Measurements from ENCODE around the gene TRIM47. TPM values are rescaled to one million over a fixed set of nuclear protein-coding genes. Genes with fewer than 3 reads are reported as not detected.

TRIM47 gene
- total and polyA plus RNA-seq, 2 of the 13 experiments (the other 11 are each of a cell fraction or from before 2014, with no cell fraction given): 33.5 to 82.0 TPM

DNA sequence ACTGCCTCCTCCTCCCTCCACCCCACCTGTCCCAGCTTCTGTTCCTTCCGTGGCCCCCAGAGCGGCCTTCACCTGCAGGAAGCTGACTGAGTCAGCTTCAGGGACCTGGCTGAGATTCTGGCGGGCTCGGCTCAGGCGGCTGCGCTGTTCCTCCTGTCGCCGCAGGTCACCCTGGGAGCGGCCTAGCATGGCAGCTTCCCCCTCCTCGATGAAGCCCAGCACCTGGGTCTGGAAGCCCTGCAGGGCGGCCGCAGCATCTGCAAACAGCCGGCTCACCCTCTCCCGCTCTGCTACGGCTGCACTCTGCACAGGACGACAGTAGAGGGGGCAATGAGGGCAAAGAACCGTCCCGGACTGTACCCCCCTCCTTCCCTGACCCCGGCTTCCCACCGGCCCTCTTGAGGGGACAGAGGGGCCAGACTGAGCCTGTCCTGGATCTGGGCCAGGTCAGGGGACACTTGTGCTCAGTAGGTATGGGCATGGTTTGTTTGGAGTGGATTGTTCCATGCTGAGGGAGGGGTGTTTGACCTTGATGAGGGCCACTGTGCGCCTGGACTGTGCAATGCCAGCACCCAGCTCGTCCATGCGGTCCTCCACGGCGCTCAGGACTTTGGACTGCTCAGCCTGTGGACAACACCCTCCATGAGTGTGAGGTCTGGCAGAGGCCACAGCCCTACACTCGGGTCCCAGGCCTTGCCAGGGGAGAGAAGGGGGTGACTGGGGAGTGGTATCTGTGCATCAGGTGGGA lies 2.0 kb downstream of the TRIM47 start (continued):
- TF ChIP-seq SPEN (CRISPR knock-in tag; IDR thresholded peaks at IDR 0.05; ENCODE audit: low read depth) (peak; percentile 98), AGO1 (IDR thresholded peaks at IDR 0.05; ENCODE audit: low read depth, low read length, poor library complexity, severe bottlenecking) (peak; percentile 99), SYNCRIP (IDR thresholded peaks at IDR 0.05; ENCODE audit: insufficient read depth, low read depth, low read length) (no peak), ZNF749 (CRISPR knock-in tag; IDR thresholded peaks at IDR 0.05; ENCODE audit: borderline replicate concordance) (0 out of 2 replicates have a peak, but pooled peaks have one; percentile 70), ZNF609 (CRISPR knock-in tag; IDR thresholded peaks at IDR 0.05; ENCODE audit: borderline replicate concordance) (peak; percentile 94), NFE2L2 (IDR thresholded peaks at IDR 0.05; ENCODE audit: low read length) (no peak), NFATC3 (CRISPR knock-in tag; IDR thresholded peaks at IDR 0.05) (peak; percentile 63; the same call in 1 of the 2 replicates), TGIF2 (CRISPR knock-in tag; IDR thresholded peaks at IDR 0.05) (peak; percentile 95), ZC3H4 (CRISPR knock-in tag; IDR thresholded peaks at IDR 0.05; ENCODE audit: borderline replicate concordance) (peak; percentile 82), FLYWCH1 (CRISPR knock-in tag; IDR thresholded peaks at IDR 0.05) (no peak), MXD4 (CRISPR knock-in tag; IDR thresholded peaks at IDR 0.05) (peak; percentile 34; the same call in 1 of the 2 replicates), HNRNPK (IDR thresholded peaks at IDR 0.05; ENCODE audit: low read depth, low read length, poor library complexity, severe bottlenecking) (no peak), PREB (CRISPR knock-in tag; IDR thresholded peaks at IDR 0.05) (no peak), CEBPG (CRISPR knock-in tag; IDR thresholded peaks at IDR 0.05) (peak; percentile 82), ZNF781 (CRISPR knock-in tag; IDR thresholded peaks at IDR 0.05; ENCODE audit: borderline replicate concordance, not compliant biosample characterization) (no peak), GATAD2A (CRISPR knock-in tag; IDR thresholded peaks at IDR 0.05) (peak; percentile 96)
- TF ChIP-seq, protein P1, sequence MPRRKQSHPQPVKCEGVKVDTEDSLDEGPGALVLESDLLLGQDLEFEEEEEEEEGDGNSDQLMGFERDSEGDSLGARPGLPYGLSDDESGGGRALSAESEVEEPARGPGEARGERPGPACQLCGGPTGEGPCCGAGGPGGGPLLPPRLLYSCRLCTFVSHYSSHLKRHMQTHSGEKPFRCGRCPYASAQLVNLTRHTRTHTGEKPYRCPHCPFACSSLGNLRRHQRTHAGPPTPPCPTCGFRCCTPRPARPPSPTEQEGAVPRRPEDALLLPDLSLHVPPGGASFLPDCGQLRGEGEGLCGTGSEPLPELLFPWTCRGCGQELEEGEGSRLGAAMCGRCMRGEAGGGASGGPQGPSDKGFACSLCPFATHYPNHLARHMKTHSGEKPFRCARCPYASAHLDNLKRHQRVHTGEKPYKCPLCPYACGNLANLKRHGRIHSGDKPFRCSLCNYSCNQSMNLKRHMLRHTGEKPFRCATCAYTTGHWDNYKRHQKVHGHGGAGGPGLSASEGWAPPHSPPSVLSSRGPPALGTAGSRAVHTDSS (CRISPR knock-in tag; conservative IDR thresholded peaks at IDR 0.05): 0 out of 2 replicates have a peak, but pooled peaks have one; percentile 11
- TF ChIP-seq, protein P2, sequence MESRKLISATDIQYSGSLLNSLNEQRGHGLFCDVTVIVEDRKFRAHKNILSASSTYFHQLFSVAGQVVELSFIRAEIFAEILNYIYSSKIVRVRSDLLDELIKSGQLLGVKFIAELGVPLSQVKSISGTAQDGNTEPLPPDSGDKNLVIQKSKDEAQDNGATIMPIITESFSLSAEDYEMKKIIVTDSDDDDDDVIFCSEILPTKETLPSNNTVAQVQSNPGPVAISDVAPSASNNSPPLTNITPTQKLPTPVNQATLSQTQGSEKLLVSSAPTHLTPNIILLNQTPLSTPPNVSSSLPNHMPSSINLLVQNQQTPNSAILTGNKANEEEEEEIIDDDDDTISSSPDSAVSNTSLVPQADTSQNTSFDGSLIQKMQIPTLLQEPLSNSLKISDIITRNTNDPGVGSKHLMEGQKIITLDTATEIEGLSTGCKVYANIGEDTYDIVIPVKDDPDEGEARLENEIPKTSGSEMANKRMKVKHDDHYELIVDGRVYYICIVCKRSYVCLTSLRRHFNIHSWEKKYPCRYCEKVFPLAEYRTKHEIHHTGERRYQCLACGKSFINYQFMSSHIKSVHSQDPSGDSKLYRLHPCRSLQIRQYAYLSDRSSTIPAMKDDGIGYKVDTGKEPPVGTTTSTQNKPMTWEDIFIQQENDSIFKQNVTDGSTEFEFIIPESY (CRISPR knock-in tag; IDR thresholded peaks at IDR 0.05): peak; percentile 71; the same call in 1 of the 2 replicates
- TF ChIP-seq, protein P3, sequence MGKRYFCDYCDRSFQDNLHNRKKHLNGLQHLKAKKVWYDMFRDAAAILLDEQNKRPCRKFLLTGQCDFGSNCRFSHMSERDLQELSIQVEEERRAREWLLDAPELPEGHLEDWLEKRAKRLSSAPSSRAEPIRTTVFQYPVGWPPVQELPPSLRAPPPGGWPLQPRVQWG (CRISPR knock-in tag; IDR thresholded peaks at IDR 0.05; ENCODE audit: borderline replicate concordance, low read depth): no peak

All from HepG2 (cell line).